ENCODE measurements around the gene E2F4.

DNA sequence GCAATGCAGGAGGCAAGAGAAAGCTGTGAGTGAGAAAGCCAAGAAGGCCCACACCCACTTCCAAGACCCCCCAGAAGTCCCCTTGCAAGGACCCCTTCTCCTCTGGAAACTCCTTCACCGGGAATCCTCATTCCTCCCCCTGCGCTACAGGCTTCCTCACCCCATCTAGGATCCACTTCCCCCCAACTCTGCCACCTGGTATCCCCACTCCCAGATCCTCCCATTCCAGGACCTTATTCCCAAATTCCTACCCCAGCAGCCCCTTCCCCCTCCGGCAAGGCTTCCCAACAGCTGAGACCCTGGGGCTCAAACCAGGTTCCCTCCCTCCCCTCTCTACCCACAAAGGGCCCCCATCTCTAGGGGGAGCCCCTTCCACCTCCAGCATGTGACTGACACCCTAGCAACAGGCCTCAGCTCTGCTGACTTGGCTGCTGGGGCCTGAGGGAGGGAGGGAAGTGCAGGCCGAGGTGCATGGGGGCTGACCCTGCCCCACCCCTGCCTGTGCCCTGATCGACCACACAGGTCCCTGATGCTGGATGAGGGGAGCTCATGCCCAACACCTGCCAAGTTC lies 25.3 kb upstream of the E2F4 start:
- TF ChIP-seq PATZ1 (CRISPR knock-in tag; IDR thresholded peaks at IDR 0.05; ENCODE audit: borderline replicate concordance), result no peak
- TF ChIP-seq, protein P1, sequence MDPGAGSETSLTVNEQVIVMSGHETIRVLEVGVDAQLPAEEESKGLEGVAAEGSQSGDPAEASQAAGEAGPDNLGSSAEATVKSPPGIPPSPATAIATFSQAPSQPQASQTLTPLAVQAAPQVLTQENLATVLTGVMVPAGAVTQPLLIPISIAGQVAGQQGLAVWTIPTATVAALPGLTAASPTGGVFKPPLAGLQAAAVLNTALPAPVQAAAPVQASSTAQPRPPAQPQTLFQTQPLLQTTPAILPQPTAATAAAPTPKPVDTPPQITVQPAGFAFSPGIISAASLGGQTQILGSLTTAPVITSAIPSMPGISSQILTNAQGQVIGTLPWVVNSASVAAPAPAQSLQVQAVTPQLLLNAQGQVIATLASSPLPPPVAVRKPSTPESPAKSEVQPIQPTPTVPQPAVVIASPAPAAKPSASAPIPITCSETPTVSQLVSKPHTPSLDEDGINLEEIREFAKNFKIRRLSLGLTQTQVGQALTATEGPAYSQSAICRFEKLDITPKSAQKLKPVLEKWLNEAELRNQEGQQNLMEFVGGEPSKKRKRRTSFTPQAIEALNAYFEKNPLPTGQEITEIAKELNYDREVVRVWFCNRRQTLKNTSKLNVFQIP (CRISPR knock-in tag; IDR thresholded peaks at IDR 0.05; ENCODE audit: borderline replicate concordance, low read depth), result no peak
- no peak for TF ChIP-seq RARB (CRISPR knock-in tag; IDR thresholded peaks at IDR 0.05)

Measured in SK-N-SH treated with all-trans-retinoic acid at 6 μM for 48 hours (cell line).